ENCODE results near the gene NFAM1.

GRCh38 chr22:42358643-42359558 lies 73.3 kb downstream of the NFAM1 start:
- TF ChIP-seq CTCF (IDR thresholded peaks at IDR 0.05) (no peak), POLR2A (IDR thresholded peaks at IDR 0.05) (no peak)
